Measurements from ENCODE around the gene CRYAB. TPM values are rescaled to one million over a fixed set of nuclear protein-coding genes. Genes with fewer than 3 reads are reported as not detected.

CRYAB gene, protein sequence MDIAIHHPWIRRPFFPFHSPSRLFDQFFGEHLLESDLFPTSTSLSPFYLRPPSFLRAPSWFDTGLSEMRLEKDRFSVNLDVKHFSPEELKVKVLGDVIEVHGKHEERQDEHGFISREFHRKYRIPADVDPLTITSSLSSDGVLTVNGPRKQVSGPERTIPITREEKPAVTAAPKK
- 517 and 524 TPM in 2 replicates for polyA plus RNA-seq

DNA sequence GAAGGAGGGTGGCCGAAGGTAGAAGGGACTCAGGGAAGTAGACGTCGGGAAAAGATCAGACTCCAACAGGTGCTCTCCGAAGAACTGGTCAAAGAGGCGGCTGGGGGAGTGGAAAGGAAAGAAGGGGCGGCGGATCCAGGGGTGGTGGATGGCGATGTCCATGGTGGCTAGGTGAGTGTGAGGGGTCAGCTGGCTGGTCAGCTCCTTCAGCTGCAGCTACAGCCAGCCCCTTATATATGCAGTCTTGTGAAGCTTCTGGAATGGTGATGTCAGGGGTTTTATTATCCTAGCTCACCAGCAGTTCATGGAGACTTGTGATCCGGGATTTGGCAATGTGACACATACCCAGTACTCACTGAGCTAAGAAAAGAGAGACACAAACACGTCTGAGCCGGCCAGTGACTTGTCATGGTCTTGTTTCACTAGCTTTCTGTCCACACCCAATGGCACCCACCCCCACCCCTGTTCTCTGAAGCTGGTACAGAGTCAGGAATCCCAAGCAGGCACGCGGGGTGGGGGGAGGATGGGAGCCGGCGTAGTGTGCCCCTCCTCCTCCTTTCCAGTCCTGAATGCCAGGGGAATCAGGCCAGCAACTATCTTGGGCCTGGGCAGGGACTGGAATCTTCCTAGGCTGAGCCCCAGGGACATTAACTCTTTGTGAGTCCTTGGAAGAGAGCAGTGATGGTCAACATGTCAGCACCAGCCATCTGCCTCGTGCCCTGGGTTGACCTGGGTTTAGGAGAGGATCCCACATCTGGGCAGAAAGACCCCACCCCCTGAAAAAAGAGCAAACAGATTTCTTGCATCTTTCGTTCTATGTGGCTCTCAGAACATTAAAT, at the start of gene CRYAB:
TSS of gene CRYAB (minus strand) at position 208 of the 839 bp plus-strand sequence. CDS start at position 162, 46 bp downstream.

DNA sequence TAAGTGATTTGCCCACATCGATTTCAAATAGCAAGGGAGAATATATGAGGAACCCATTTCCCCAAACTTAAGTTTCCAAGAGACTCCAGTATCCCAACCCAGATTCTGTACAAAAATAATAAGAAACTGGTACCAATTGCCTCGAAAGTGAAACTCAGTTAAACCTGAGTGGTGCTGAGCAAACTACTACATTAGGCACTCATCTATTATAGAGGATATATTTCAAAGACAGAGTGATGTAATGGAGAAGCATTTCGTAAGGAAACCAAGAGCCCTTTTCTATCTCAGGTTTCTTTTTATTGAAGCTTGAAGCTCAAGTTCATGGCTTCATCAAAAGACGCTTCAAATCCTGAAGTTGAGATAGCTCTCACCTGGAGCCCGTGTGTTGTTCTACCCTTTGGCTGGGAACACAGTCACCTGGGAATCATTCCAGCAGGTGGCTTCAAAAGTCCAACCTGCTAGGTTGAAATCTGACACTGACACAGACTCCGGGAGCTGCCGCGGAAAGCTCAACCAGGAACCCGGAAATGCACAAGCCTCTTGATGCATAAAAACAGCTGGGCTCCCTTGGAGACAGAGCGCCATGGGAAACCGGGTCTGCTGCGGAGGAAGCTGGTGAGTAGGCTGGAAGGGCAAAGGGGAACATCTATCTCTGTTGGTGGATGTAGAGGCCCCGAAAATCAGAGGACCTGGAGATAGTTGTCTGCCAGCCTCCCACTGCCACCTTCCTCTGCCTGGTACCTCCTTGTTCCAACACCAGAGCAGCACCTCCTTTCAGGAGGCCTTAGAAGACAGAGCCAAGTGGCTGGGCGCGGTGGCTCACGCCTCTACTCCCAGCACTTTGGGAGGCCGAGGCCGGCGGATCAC, 7.1 kb upstream of the CRYAB start, which contains the start of gene C11orf52:
TSS of gene C11orf52 (plus strand) at position 524 of the 867 bp plus-strand sequence. CDS start at position 584, 60 bp downstream.

DNA sequence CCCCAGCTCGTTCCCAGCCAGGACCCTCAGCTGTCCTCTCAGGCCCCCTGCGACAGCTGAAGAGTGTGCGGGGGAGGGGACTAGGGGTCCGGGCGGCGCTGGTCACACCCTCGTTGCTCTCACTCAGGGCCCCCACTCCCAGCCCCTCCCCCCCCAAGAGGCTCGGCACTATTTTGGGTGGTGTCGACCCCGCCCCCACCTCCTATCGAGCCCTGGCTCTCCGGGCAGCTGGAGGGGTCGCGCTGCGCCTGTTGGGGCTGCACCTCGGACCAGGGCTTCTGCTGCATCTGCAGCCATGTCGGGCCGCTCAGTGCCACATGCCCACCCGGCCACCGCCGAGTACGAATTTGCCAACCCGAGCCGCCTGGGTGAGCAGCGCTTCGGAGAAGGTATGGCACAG, 965 bp upstream of the CRYAB start, which contains the start of gene HSPB2:
TSS of gene HSPB2 (plus strand) at position 200 of the 400 bp plus-strand sequence. CDS start at position 296, 96 bp downstream.

DNA sequence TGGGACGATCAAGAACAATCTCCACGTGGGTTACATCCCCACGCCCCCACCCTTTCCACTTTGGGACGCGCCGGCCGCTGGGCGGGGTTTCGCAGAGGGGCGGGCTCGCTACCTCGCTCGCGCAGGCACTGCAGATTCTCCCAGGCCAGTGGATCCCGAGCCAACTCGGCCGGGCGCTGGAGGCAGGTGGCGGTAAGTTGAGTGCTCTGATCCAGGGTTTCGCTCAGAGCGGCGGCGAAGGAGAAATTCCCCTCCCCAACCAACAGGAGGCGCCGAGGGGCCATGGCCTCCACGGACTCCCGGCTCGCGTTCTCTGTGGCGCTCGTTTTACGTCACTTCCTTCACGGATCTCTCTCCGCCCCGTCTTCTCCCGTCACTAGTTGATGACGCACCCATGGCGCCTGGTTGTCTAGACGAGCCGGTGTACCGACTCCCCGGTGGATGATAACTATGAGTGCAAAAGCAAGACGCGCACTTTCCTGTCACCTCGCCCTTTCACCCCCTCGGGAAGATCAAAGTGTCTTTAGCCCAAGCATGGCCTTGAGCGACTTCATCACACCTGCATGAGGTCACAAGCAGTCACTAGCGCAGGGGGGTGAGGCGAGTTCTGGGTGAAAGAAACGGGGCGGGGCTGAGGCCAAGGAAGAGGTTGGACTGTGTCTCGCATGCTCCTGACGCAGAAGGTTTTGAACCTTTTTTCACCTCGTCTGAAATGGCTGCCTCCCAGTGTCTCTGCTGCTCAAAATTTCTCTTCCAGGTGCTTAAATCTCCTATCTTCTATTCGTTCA, 32.5 kb downstream of the CRYAB start, which contains the start of the genes CFAP68 and FDXACB1:
TSS of gene CFAP68 (plus strand) at position 693 of the 788 bp plus-strand sequence. CDS start at position 713, 20 bp downstream.
TSS of gene FDXACB1 (minus strand) at position 317 of the 788 bp plus-strand sequence. CDS start at position 284, 33 bp downstream.

DNA sequence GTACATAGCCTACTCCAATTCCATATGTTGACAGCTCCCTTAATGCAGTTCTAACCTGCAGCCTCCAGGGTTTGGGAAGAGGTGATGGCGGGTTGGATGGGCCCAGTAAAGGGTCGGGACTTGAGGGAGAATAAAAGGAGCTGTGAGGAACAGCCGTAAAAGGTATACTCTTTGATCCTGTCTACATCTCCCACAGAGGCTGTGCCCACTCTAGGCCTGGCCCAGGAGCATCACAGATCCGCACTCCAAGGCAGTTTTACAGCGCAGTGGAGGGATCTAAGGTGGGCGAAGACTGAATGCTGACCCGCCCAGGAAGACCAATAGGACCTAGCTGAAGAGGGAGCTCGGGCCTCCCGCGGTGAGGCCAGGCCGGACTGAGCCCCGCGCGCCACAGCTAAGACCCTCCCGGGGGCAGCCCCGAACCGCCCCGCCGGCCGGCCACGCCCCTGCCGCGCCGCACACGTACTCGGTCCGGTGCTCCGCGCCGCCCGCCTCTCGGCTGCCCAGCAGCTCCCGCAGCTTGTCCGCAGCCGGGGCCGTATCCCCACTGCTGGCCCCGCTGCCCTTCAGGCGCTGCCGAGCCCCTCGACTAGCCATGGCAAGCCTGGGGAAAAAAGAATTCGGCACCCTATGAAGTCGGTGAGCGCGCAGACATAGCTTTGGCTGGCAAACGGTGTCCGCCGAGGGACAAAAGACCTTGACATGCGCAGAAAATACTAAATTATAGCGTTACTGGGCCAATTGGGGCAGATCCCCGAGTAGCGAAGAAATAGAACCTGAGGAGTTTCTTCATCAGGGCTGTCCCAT, 40.5 kb downstream of the CRYAB start, which contains the start of gene ALG9:
TSS of gene ALG9 (minus strand) at position 696 of the 807 bp plus-strand sequence. CDS start at position 597, 99 bp downstream.

Other genes with a start within 250 kb of the CRYAB start
- gene PPP2R1B, start 145.4 kb downstream of the CRYAB start, polyA plus RNA-seq, result 2.4 and 3.3 TPM in 2 replicates
- gene ALG9, start 40.2 kb downstream of the CRYAB start, polyA plus RNA-seq, result 26.4 and 30.2 TPM in 2 replicates
- gene FDXACB1, start 32.6 kb downstream of the CRYAB start, polyA plus RNA-seq, result 1.7 and 3.2 TPM in 2 replicates
- 211 and 275 TPM in 2 replicates for gene CFAP68, start 32.2 kb downstream of the CRYAB start, polyA plus RNA-seq
- gene HSPB2, start 964 bp upstream of the CRYAB start, polyA plus RNA-seq, result 22.1 TPM in 2 replicates
- 1.7 TPM in 1 of 2 replicates, not detected in the other for gene C11orf52, start 7.1 kb upstream of the CRYAB start, polyA plus RNA-seq
- gene DIXDC1, start 25.6 kb upstream of the CRYAB start, polyA plus RNA-seq, result 9.7 and 15.5 TPM in 2 replicates
- gene DLAT, start 113.6 kb upstream of the CRYAB start, polyA plus RNA-seq, result 42.0 and 43.3 TPM in 2 replicates
- 7.2 and 8.9 TPM in 2 replicates for gene PIH1D2, start 162.2 kb upstream of the CRYAB start, polyA plus RNA-seq
- gene NKAPD1, start 162.5 kb upstream of the CRYAB start, polyA plus RNA-seq, result 25.6 and 41.2 TPM in 2 replicates
- 348 and 471 TPM in 2 replicates for gene TIMM8B, start 175.0 kb upstream of the CRYAB start, polyA plus RNA-seq
- 344 and 445 TPM in 2 replicates for gene SDHD, start 175.1 kb upstream of the CRYAB start, polyA plus RNA-seq